ENCODE data around the gene SVOP.

Gene SVOP

GRCh38 chr12:108973629-108974152, 47.2 kb downstream of the SVOP start:
- H3K4me3 ChIP-seq (replicated peaks; ENCODE audit: low read depth, low read length): no peak overlapping the region
- DNase-seq (ENCODE audit: extremely low read depth, low read depth): no peak
- TF ChIP-seq CTCF (IDR thresholded peaks at IDR 0.05; ENCODE audit: low read depth, low read length, missing control alignments): no peak

DNA sequence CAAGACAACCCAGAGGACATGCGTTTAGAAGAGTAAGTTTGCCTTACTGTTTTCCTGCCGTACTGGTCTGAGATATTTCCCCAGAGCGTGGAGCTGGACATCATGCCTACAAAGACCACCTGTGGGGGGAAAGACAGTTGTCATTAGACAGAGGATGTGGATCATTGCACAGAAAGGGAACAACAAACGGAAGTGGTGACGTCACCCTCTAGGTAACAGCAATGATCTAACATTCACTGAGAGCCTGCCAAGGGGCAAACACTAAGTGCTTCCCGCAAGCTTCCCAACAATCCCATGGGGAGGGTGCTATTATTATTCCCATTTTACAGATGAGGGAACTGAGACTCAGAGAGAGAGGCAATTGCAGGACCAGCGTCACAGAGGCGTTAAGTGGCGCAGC, 48.5 kb downstream of the SVOP start:
- H3K4me3 ChIP-seq (replicated peaks; ENCODE audit: low read depth, low read length): no peak overlapping the region
- DNase-seq (ENCODE audit: extremely low read depth, low read depth): no peak
- TF ChIP-seq CTCF (IDR thresholded peaks at IDR 0.05; ENCODE audit: low read depth, low read length, missing control alignments): no peak

- H3K4me3 ChIP-seq (replicated peaks; ENCODE audit: low read depth, low read length): no peak overlapping the region
- DNase-seq (ENCODE audit: extremely low read depth, low read depth): no peak
- TF ChIP-seq CTCF (IDR thresholded peaks at IDR 0.05; ENCODE audit: low read depth, low read length, missing control alignments): no peak
These were observed 51.2 kb downstream of the SVOP start for GRCh38 chr12:108969622-108970021.

DNA sequence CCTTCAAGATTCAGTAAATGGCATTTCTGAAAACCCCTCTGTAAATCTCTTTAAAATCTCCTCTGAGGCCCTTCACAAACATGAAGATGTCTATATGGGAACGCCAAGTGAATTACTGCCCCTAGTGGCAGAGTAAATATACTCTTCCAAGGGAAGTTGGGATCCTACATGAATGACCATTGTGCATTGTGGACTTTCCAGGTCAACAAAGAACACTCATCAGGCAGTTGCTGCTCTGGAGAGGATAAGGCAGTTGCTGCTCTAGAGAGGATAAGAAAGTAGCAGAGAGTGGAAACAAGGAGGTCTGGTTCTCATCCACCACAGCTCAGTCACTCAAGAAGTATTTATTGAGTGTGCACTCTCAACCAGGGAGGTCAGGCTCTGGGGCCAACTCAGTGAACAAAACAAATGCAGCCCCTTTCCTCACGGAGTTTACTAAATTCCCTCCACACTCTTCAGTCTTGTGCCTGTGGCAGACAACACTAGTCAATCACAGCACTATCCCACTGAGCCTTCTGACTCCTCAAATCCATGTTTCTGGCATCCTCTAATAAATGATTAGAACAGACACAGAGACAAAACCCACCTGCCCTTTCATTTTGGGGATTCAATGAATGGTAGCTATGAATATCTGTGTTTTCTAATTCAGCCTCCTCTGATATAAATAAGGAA, 52.9 kb downstream of the SVOP start:
- DNase-seq (ENCODE audit: extremely low read depth, low read depth): no peak
- H3K4me3 ChIP-seq (replicated peaks; ENCODE audit: low read depth, low read length): no peak overlapping the region
- peak; percentile 52 for TF ChIP-seq CTCF (IDR thresholded peaks at IDR 0.05; ENCODE audit: low read depth, low read length, missing control alignments)

DNA sequence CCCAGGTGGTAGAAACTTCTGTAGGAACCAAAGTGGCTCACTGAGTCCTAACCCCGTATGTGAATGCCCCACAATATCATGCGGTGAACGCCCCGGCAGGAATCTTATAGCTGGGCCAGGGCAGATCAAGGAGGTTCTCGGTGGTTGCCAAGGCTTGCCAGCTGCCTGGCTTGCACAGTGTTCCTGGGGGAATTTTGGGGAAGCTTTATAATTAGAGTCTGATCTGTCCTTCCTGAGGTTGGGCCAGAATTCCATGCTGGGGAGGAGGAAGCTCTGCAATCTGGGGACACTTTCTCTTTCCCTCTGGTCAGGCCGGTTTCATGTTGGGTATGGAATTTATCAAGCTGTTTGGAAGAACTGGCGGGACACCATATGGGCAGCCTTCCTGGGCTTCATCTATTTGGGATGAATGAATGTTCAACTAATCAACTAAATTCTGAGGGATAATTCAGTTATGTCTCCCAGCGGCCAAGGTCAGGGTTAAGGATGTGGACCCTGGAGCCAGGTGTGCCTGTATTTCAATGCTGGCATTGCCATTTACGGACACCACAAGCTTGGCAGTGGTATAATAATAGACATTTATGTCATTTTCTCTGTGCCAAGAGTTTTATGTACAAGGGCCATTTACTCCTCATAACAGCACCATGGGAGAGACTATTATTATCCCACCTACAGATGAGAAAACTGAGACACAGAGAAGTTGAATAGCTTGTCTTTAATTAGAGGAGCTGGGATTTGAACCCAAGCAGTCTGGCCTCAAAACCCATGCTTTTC, 54.3 kb downstream of the SVOP start:
- TF ChIP-seq CTCF (IDR thresholded peaks at IDR 0.05; ENCODE audit: low read depth, low read length, missing control alignments): no peak
- no peak overlapping the region for H3K4me3 ChIP-seq (replicated peaks; ENCODE audit: low read depth, low read length)
- DNase-seq (ENCODE audit: extremely low read depth, low read depth): no peak

DNA sequence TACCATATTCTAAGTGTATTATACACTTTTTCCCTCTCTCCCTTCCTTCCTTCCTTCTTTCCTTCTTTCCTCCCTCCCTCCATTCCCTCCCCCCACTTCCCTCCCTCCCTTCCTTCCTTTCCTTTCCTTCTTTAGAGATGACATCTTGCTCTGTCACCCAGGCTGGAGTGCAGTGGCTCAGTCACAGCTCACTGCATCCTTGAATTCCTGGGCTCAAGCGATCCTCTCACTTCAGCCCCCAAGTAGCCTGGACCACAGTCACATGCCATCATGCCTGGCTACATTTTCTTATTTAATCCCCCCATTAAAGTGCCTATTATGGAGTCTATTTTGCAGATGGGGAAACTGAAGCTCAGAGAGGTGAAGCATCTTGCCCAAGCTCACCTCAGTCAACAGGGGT, 55.0 kb downstream of the SVOP start:
- DNase-seq (ENCODE audit: extremely low read depth, low read depth): no peak
- TF ChIP-seq CTCF (IDR thresholded peaks at IDR 0.05; ENCODE audit: low read depth, low read length, missing control alignments): no peak
- no peak overlapping the region for H3K4me3 ChIP-seq (replicated peaks; ENCODE audit: low read depth, low read length)
